Colonic mucosa (tissue), 4 donors: Measurements from ENCODE around the gene MICAL3. TPM values are rescaled to one million over a fixed set of nuclear protein-coding genes. Genes with fewer than 3 reads are reported as not detected.
"Not testable (repeated sequence)": the region's sequence is repeated elsewhere in the genome, so short reads cannot be mapped to it uniquely, and the experiment has no call there.

Experiments
- DNase-seq: peaks from one replicate; pipeline ENCODE4 v3.0.0-alpha.2; 2020
- H3K27ac ChIP-seq: fragments of 200-600 bp; one replicate; pipeline ENCODE4 v1.8.0; 2021
- H3K27me3 ChIP-seq: fragments of 200-600 bp; one replicate; pipeline ENCODE4 v1.8.0; 2021
- H3K36me3 ChIP-seq: fragments of 200-600 bp; one replicate; pipeline ENCODE4 v1.8.0; 2021
- H3K4me1 ChIP-seq: fragments of 200-600 bp; one replicate; pipeline ENCODE4 v1.8.0; 2021; ENCODE audit warnings: mild to moderate bottlenecking
- H3K4me3 ChIP-seq: fragments of 200-600 bp; one replicate; pipeline ENCODE4 v1.8.0; 2021
- H3K9ac ChIP-seq, 2 donors: one replicate each; pipeline ENCODE4 v1.7.0; 2013; ENCODE audit warnings: control low read depth in 2 of 2, low read depth in 2 of 2, low read length in 2 of 2
- H3K9me3 ChIP-seq: fragments of 200-600 bp; one replicate; pipeline ENCODE4 v1.8.0; 2021
- intact Hi-C: fragments of 100-400 bp; cut with DNase I; formaldehyde crosslinking; loops from one replicate; pipeline ENCODE4 v1.14.1; 2022
- total RNA-seq, 2 donors: library from RNA; stranded (reverse); fragmentation: NEBNext Ultra II Directional in 1 of 2; extraction: Animal tissue kit (Norgen Biotek cat#: 25700) in 1 of 2; gene quantifications; one replicate each; pipeline ENCODE4 v1.2.1, GENCODE V29; 2021
- TF ChIP-seq, protein P1 (sequence below): fragments of 200-600 bp; IDR thresholded peaks from one replicate; pipeline ENCODE4 v1.8.0; 2022; ENCODE audit warnings: antibody characterized with exemption, mild to moderate bottlenecking
- donor health status: healthy.
- donor health status: DM: no; HTN: no; CAD: no.
- donor health status: DM: no; HTN: no; CAD: no.

MICAL3 gene
- total RNA-seq, 2 donors from 2014 or later: 72.5 to 84.5 TPM

- H3K4me1 ChIP-seq: no peaks in the 10 kb centered on the region
- intact Hi-C loops: no loop called here
- no peaks in the 10 kb centered on the region for H3K36me3 ChIP-seq
- no peak overlapping the region for H3K4me3 ChIP-seq
- DNase-seq: no peak
- H3K27ac ChIP-seq: no peak overlapping the region
- no peaks in the 10 kb centered on the region for H3K27me3 ChIP-seq
- no peaks in the 10 kb centered on the region for H3K9me3 ChIP-seq
- TF ChIP-seq, protein P1, sequence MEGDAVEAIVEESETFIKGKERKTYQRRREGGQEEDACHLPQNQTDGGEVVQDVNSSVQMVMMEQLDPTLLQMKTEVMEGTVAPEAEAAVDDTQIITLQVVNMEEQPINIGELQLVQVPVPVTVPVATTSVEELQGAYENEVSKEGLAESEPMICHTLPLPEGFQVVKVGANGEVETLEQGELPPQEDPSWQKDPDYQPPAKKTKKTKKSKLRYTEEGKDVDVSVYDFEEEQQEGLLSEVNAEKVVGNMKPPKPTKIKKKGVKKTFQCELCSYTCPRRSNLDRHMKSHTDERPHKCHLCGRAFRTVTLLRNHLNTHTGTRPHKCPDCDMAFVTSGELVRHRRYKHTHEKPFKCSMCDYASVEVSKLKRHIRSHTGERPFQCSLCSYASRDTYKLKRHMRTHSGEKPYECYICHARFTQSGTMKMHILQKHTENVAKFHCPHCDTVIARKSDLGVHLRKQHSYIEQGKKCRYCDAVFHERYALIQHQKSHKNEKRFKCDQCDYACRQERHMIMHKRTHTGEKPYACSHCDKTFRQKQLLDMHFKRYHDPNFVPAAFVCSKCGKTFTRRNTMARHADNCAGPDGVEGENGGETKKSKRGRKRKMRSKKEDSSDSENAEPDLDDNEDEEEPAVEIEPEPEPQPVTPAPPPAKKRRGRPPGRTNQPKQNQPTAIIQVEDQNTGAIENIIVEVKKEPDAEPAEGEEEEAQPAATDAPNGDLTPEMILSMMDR: no peak
- no peak overlapping the region for H3K9ac ChIP-seq
These were observed 143.9 kb downstream of the MICAL3 start for GRCh38 chr22:17880468-17880867.

- no peaks in the 10 kb centered on the region for H3K27me3 ChIP-seq
- no peak overlapping the region for H3K4me3 ChIP-seq
- H3K36me3 ChIP-seq: no peaks in the 10 kb centered on the region
- no peak overlapping the region for H3K27ac ChIP-seq
- no peak overlapping the region for H3K9ac ChIP-seq
- intact Hi-C loops: no loop called here
- no peaks in the 10 kb centered on the region for H3K9me3 ChIP-seq
- H3K4me1 ChIP-seq: no peaks in the 10 kb centered on the region
- DNase-seq: no peak
- TF ChIP-seq, protein P1: no peak
These were observed 144.3 kb downstream of the MICAL3 start for GRCh38 chr22:17880020-17880419.

DNA sequence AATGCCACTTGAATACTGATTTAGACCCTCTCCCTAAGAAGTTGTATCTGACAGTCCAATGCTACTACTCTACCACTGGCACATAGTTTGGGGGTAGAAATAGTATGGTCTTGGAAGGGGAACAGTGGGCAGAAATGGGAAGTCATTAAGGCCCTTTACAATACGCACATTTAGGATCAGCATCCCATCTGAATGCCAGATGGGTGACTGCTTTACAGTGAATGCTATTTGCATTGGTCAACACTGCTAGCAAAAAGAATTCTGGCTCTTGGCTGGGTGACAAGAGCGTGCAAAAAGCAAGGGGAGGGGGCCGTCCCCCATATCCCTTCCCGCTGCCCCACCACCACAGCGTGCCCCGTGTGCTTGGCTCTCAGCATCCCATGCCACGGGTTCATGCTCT lies 145.4 kb downstream of the MICAL3 start:
- Histone ChIP-seq H3K27ac (no peak overlapping the region), H3K9ac (no peak overlapping the region), H3K4me3 (no peak overlapping the region), H3K4me1 (no peaks in the 10 kb centered on the region), H3K27me3 (no peaks in the 10 kb centered on the region), H3K36me3 (peaks cover under 1% of the 10 kb centered on the region), H3K9me3 (no peaks in the 10 kb centered on the region)
- TF ChIP-seq, protein P1: no peak
- intact Hi-C loops: no loop called here
- no peak for DNase-seq

DNA sequence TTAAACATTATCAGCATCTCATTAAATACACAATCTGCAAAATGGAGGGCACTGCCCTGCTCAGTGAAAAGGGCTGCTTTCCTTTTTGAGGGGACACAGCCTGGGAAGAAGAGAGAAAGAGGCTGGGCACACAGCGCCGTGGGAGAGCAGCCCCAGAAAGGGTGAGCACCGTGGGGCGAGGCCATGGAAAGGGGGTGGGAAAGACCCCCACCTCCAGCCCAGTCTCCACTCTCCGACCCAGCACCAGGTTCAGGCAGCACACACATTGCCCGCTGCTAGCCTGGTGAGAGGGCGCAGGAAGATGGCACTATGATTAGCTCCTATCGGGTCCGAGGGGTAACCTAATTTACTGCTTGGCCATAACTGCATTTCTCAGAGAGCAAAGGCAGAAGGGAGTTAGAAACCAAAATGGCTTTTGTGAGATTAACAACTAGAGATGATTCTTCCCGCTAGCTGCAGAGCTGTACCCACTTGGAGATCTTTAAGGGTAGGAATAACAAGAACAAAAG lies 146.1 kb downstream of the MICAL3 start:
- H3K9me3 ChIP-seq: no peaks in the 10 kb centered on the region

GRCh38 chr22:17876878-17877855 lies 147.2 kb downstream of the MICAL3 start:
- H3K4me3 ChIP-seq, H3K9ac ChIP-seq, H3K27me3 ChIP-seq, DNase-seq, H3K9me3 ChIP-seq, H3K27ac ChIP-seq, H3K4me1 ChIP-seq, intact Hi-C loops: not testable (repeated sequence)
- peaks cover 11% of the 10 kb centered on the region for H3K36me3 ChIP-seq

More for the DNA sequence above, 146.1 kb downstream of the MICAL3 start:
- Histone ChIP-seq H3K9ac (no peak overlapping the region), H3K4me3 (no peak overlapping the region), H3K27me3 (no peaks in the 10 kb centered on the region), H3K4me1 (no peaks in the 10 kb centered on the region), H3K36me3 (peaks cover 6% of the 10 kb centered on the region), H3K27ac (no peak overlapping the region)
- no peak for DNase-seq
- TF ChIP-seq, protein P1: no peak
- intact Hi-C loops: no loop called here
